ENCODE results near the gene CDC34.

DNA sequence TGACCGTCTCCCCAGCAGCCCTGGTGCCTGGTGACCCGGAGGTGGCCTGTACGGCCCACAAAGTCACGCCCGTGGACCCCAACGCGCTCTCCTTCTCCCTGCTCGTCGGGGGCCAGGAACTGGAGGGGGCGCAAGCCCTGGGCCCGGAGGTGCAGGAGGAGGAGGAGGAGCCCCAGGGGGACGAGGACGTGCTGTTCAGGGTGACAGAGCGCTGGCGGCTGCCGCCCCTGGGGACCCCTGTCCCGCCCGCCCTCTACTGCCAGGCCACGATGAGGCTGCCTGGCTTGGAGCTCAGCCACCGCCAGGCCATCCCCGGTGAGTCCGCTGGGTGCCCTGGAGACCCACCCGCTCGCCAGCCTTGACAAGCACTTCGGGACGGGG, 33.1 kb upstream of the CDC34 start:
- TF ChIP-seq, protein P1, sequence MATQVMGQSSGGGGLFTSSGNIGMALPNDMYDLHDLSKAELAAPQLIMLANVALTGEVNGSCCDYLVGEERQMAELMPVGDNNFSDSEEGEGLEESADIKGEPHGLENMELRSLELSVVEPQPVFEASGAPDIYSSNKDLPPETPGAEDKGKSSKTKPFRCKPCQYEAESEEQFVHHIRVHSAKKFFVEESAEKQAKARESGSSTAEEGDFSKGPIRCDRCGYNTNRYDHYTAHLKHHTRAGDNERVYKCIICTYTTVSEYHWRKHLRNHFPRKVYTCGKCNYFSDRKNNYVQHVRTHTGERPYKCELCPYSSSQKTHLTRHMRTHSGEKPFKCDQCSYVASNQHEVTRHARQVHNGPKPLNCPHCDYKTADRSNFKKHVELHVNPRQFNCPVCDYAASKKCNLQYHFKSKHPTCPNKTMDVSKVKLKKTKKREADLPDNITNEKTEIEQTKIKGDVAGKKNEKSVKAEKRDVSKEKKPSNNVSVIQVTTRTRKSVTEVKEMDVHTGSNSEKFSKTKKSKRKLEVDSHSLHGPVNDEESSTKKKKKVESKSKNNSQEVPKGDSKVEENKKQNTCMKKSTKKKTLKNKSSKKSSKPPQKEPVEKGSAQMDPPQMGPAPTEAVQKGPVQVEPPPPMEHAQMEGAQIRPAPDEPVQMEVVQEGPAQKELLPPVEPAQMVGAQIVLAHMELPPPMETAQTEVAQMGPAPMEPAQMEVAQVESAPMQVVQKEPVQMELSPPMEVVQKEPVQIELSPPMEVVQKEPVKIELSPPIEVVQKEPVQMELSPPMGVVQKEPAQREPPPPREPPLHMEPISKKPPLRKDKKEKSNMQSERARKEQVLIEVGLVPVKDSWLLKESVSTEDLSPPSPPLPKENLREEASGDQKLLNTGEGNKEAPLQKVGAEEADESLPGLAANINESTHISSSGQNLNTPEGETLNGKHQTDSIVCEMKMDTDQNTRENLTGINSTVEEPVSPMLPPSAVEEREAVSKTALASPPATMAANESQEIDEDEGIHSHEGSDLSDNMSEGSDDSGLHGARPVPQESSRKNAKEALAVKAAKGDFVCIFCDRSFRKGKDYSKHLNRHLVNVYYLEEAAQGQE (IDR thresholded peaks at IDR 0.05), result no peak
- no peak for TF ChIP-seq KDM5A (IDR thresholded peaks at IDR 0.05)
- TF ChIP-seq POLR2A (IDR thresholded peaks at IDR 0.05; ENCODE audit: low read length), result no peak
- TF ChIP-seq, protein P2, sequence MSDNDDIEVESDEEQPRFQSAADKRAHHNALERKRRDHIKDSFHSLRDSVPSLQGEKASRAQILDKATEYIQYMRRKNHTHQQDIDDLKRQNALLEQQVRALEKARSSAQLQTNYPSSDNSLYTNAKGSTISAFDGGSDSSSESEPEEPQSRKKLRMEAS (IDR thresholded peaks at IDR 0.05), result no peak
- TF ChIP-seq NR3C1 (IDR thresholded peaks at IDR 0.05), result no peak
- no peak for TF ChIP-seq HOXB5 (CRISPR knock-in tag; IDR thresholded peaks at IDR 0.05)
